ENCODE results near the gene RER1. TPM values are rescaled to one million over a fixed set of nuclear protein-coding genes. Genes with fewer than 3 reads are reported as not detected.

Gene RER1
- total RNA-seq, 4 donors from 2014 or later, result 54.4 to 78.6 (median 69.8) TPM

DNA sequence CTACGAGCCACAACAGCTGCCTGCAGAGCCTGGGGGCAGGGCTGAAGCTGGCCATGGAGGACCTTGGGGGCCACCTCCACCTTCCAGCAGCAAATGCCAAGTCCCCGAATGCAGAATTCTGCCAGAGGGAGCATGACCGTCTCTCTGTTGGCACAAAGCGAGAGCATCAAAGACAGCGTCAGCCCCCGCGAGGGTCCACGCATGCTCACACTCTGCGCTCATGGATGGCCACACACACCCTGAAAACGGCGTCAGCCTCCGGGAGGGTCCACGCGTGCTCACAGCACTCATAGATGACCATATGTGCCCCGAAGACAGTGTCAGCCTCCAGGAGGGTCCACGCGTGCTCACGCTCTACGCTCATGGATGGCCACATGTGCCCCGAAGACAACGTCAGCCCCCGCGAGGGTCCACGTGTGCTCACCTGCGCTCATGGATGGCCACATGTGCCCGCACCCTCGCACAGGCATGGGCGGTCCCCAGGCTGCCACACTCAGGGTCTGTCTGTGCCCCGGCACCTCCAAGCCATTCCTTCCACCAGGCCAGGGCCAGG lies 46.8 kb upstream of the RER1 start:
- 81% methylated on average over 5 of the region's 29 CpGs; no CpG with 5 or more reads in 1 of the 2 donors for WGBS, 2 donors (ENCODE audit: low coverage in 1 of 2)
- Histone ChIP-seq H3K9me3 (no peaks in the 10 kb centered on the region), H3K4me1 (no peaks in the 10 kb centered on the region), H3K27me3 (no peaks in the 10 kb centered on the region), H3K4me3 (no peak overlapping the region), H3K27ac (no peak overlapping the region), H3K36me3 (no peaks in the 10 kb centered on the region)
- TF ChIP-seq POLR2AphosphoS5 (IDR thresholded peaks at IDR 0.05) (no peak), POLR2A (IDR thresholded peaks at IDR 0.05) (no peak), EP300 (IDR thresholded peaks at IDR 0.05) (no peak)
- TF ChIP-seq, protein P1, sequence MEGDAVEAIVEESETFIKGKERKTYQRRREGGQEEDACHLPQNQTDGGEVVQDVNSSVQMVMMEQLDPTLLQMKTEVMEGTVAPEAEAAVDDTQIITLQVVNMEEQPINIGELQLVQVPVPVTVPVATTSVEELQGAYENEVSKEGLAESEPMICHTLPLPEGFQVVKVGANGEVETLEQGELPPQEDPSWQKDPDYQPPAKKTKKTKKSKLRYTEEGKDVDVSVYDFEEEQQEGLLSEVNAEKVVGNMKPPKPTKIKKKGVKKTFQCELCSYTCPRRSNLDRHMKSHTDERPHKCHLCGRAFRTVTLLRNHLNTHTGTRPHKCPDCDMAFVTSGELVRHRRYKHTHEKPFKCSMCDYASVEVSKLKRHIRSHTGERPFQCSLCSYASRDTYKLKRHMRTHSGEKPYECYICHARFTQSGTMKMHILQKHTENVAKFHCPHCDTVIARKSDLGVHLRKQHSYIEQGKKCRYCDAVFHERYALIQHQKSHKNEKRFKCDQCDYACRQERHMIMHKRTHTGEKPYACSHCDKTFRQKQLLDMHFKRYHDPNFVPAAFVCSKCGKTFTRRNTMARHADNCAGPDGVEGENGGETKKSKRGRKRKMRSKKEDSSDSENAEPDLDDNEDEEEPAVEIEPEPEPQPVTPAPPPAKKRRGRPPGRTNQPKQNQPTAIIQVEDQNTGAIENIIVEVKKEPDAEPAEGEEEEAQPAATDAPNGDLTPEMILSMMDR (IDR thresholded peaks at IDR 0.05), result no peak
- no peak for ATAC-seq

DNA sequence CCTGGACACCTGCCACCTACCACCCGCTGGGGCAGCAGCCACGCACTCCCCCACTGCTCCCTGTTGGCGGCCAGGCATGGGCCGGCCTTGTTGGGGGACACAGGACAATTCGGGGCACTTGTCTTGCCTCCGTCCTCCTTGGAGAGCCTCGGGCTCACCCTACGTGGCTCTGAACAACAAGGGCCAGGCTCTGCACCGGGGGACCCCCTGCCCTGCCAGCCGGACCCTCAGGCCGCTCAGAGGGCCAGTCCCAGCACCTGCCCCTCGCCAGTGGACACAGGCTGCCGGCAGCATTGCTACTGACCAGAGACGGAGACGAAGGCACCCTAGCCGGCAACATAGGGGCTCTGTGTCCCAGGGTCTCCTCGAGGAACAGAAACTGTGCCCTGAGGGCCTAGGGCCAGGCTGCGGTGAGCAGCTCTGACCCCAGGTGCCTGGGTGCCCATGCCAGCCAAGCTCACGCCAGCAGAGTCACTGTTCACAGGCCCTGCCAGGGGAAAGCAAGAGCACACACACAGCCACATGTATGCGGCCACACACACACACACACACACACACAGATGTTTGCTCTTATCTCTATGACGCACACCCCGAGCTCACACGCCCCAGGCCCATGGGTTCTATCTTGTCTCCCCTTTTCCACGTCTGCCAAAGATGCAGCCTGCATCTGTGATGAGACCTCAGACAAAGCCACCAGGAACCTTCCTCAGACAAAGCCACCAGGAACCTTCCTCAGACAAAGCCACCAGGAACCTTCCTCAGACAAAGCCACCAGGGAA lies 46.2 kb upstream of the RER1 start:
- Histone ChIP-seq H3K27ac (no peak overlapping the region), H3K36me3 (no peaks in the 10 kb centered on the region), H3K4me1 (no peaks in the 10 kb centered on the region), H3K9me3 (no peaks in the 10 kb centered on the region), H3K4me3 (no peak overlapping the region), H3K27me3 (no peaks in the 10 kb centered on the region)
- no peak for TF ChIP-seq EP300 (IDR thresholded peaks at IDR 0.05)
- TF ChIP-seq POLR2A (IDR thresholded peaks at IDR 0.05), result no peak
- TF ChIP-seq, protein P1 (IDR thresholded peaks at IDR 0.05), result no peak
- TF ChIP-seq POLR2AphosphoS5 (IDR thresholded peaks at IDR 0.05), result no peak
- no peak for ATAC-seq
- no CpG with 5 or more reads among the region's 24 CpGs for WGBS, 2 donors (ENCODE audit: low coverage in 1 of 2)

DNA sequence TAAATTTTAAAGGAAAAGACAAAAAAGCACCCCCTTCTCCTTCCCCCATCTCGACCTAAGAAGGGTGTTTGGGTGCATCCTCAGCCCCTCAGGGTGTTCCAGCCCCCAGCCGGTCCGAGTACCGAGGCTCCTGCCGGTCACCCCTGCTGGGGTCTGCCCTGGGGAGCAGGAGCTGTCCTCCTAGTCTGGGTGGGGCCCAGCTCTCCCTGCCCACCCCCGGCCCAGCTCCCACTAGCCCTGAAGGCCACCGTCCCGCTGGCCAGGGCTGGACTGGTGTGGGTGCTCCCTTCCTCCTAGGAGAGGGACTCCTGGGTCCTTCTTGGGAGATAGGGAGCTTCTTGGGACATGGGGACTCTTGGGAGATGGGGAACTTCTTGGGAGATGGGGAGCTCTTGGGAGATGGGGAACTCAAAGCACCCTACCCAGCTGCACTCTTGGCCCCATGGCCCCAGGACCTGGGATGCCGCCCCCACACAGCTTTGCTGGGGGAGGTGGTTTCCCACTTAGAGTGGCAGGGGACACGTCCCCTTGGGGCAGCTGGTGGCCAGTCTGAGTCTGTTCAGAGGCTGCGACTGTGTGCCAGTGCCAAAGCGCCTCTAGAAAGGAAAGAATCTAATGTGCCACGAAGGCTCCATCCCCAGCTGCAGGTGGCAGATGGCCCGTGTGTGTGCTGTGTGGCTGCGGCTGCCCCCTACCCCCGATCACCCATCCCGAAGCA lies 44.8 kb upstream of the RER1 start:
- no peaks in the 10 kb centered on the region for H3K4me1 ChIP-seq
- H3K27me3 ChIP-seq, result no peaks in the 10 kb centered on the region
- H3K4me3 ChIP-seq, result no peak overlapping the region
- no peaks in the 10 kb centered on the region for H3K9me3 ChIP-seq
- H3K36me3 ChIP-seq, result no peaks in the 10 kb centered on the region
- no peak for TF ChIP-seq POLR2AphosphoS5 (IDR thresholded peaks at IDR 0.05)
- no peak for TF ChIP-seq EP300 (IDR thresholded peaks at IDR 0.05)
- TF ChIP-seq POLR2A (IDR thresholded peaks at IDR 0.05), result no peak
- TF ChIP-seq, protein P1 (IDR thresholded peaks at IDR 0.05), result no peak
- no peak overlapping the region for H3K27ac ChIP-seq
- 0% methylated on average over 1 of the region's 17 CpGs; no CpG with 5 or more reads in 1 of the 2 donors for WGBS, 2 donors (ENCODE audit: low coverage in 1 of 2)
- no peak for ATAC-seq

DNA sequence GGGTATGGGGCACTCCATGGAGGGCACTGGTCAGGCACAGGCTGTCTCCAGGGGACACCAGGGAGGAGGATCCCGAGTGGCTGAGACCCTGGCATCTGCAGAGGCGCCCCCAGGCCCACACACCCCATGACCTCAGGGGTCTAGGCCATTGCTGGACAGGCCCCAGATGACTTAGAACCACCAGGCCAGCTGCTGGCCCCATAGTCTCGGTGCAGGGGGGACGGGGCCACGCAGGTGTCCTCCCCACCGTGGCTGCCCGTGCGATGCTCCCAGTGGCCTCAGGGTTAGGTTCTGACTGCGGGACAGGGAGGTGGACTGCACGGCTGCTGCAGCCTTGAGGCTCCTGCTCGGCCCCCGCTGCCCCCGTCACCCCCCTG lies 44.2 kb upstream of the RER1 start:
- 80% methylated on average over 1 of the region's 13 CpGs; no CpG with 5 or more reads in 1 of the 2 donors for WGBS, 2 donors (ENCODE audit: low coverage in 1 of 2)
- Histone ChIP-seq H3K27ac (no peak overlapping the region), H3K4me1 (no peaks in the 10 kb centered on the region), H3K27me3 (no peaks in the 10 kb centered on the region), H3K36me3 (no peaks in the 10 kb centered on the region), H3K4me3 (no peak overlapping the region), H3K9me3 (no peaks in the 10 kb centered on the region)
- TF ChIP-seq, protein P1 (IDR thresholded peaks at IDR 0.05), result no peak
- TF ChIP-seq EP300 (IDR thresholded peaks at IDR 0.05) (no peak), POLR2A (IDR thresholded peaks at IDR 0.05) (no peak), POLR2AphosphoS5 (IDR thresholded peaks at IDR 0.05) (no peak)
- no peak for ATAC-seq
